Neural crest cell (in vitro differentiated cells): Measurements from ENCODE around the gene ARFRP1. TPM values are rescaled to one million over a fixed set of nuclear protein-coding genes. Genes with fewer than 3 reads are reported as not detected.

ENCODE experiments used
- DNase-seq: peaks from one replicate; pipeline ENCODE4 v3.0.0; 2021; ENCODE audit warnings: low read depth, mixed read lengths, low spot score
- H3K27ac Mint-ChIP-seq: one replicate; pipeline ENCODE4 v1.8.0; 2021; ENCODE audit warnings: mild to moderate bottlenecking, mixed read lengths; ENCODE audit not compliant: unreplicated experiment
- H3K27me3 Mint-ChIP-seq: 2 replicates; pipeline ENCODE4 v1.8.0; 2021; ENCODE audit warnings: low read depth, mild to moderate bottlenecking, mixed read lengths
- H3K36me3 Mint-ChIP-seq: 2 replicates; pipeline ENCODE4 v1.8.0; 2021; ENCODE audit warnings: low read depth, mild to moderate bottlenecking, mixed read lengths
- H3K4me1 Mint-ChIP-seq: 2 replicates; pipeline ENCODE4 v1.8.0; 2021; ENCODE audit warnings: mixed read lengths
- H3K4me3 Mint-ChIP-seq: one replicate; pipeline ENCODE4 v1.8.0; 2021; ENCODE audit warnings: mild to moderate bottlenecking, mixed read lengths
- H3K9me3 Mint-ChIP-seq: 2 replicates; pipeline ENCODE4 v1.8.0; 2021; ENCODE audit warnings: mixed read lengths
- total RNA-seq: library from RNA; stranded (reverse); gene quantifications from 2 replicates; pipeline ENCODE4 v1.2.1, GENCODE V29; 2021
- TF ChIP-seq, protein P1 (sequence below): fragments of 200-600 bp; sonication (generic); conservative IDR thresholded peaks from 2 replicates; pipeline ENCODE4 v1.5.0; 2021; ENCODE audit warnings: antibody characterized with exemption, mild to moderate bottlenecking

ARFRP1 gene
- total RNA-seq, 1 donor from 2014 or later = 42.1 TPM

- TF ChIP-seq, protein P1, sequence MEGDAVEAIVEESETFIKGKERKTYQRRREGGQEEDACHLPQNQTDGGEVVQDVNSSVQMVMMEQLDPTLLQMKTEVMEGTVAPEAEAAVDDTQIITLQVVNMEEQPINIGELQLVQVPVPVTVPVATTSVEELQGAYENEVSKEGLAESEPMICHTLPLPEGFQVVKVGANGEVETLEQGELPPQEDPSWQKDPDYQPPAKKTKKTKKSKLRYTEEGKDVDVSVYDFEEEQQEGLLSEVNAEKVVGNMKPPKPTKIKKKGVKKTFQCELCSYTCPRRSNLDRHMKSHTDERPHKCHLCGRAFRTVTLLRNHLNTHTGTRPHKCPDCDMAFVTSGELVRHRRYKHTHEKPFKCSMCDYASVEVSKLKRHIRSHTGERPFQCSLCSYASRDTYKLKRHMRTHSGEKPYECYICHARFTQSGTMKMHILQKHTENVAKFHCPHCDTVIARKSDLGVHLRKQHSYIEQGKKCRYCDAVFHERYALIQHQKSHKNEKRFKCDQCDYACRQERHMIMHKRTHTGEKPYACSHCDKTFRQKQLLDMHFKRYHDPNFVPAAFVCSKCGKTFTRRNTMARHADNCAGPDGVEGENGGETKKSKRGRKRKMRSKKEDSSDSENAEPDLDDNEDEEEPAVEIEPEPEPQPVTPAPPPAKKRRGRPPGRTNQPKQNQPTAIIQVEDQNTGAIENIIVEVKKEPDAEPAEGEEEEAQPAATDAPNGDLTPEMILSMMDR = no peak
- Mint-ChIP-seq H3K4me3 (no peak overlapping the region), H3K9me3 (no peaks in the 10 kb centered on the region), H3K27me3 (peaks cover 7% of the 10 kb centered on the region), H3K4me1 (no peaks in the 10 kb centered on the region), H3K36me3 (peaks cover under 1% of the 10 kb centered on the region), H3K27ac (no peak overlapping the region)
- no peak for DNase-seq
These were observed 8.9 kb downstream of the ARFRP1 start for GRCh38 chr20:63698739-63699465.

DNA sequence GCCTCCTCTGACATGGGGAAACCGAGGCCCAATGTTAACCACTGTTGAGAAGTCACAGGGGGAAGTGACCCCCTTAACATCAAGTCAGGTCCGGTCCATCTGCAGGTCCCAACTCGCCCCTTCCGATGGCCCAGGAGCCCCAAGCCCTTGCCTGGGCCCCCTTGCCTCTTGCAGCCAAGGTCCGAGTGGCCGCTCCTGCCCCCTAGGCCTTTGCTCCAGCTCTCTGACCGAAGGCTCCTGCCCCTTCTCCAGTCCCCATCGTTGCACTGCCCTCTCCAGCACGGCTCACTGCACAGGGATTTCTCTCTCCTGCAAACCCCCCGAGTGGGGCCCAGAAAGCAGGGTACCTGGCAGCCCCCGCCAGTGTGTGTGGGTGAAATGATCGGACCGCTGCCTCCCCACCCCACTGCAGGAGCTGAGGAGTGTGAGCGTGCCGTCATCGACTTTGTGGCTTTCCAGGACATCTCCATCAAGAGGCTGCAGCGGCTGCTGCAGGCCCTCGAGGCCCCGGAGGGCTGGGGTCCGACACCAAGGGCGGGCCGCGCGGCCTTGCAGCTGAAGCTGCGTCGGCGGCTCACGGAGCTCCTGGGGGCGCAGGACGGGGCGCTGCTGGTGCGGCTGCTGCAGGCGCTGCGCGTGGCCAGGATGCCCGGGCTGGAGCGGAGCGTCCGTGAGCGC is 9.8 kb downstream of the ARFRP1 start:
- Mint-ChIP-seq H3K36me3 (peaks cover 3% of the 10 kb centered on the region), H3K27me3 (peaks cover 10% of the 10 kb centered on the region), H3K4me1 (no peaks in the 10 kb centered on the region), H3K9me3 (no peaks in the 10 kb centered on the region), H3K4me3 (peak overlapping the region; percentile 79), H3K27ac (no peak overlapping the region)
- TF ChIP-seq, protein P1 = no peak
- DNase-seq = no peak

- peaks cover 5% of the 10 kb centered on the region for H3K36me3 Mint-ChIP-seq
These were observed 10.4 kb downstream of the ARFRP1 start for GRCh38 chr20:63697357-63697867.

GRCh38 chr20:63696628-63697356 is 11.0 kb downstream of the ARFRP1 start, which contains the start of gene TNFRSF6B:
TNFRSF6B (plus strand) TSS chr20:63696652; CDS start chr20:63696768, 116 bp downstream.
- Mint-ChIP-seq H3K4me1 (no peaks in the 10 kb centered on the region), H3K27ac (no peak within 1 kb of the TSS), H3K27me3 (peaks cover 13% of the 10 kb centered on the region), H3K4me3 (peak within 1 kb of the TSS; percentile 31), H3K36me3 (peaks cover 5% of the 10 kb centered on the region), H3K9me3 (no peaks in the 10 kb centered on the region)
- TF ChIP-seq, protein P1 = no peak
- DNase-seq = no peak

More at GRCh38 chr20:63697357-63697867, 10.4 kb downstream of the ARFRP1 start:
- H3K4me3 Mint-ChIP-seq = no peak overlapping the region
- H3K4me1 Mint-ChIP-seq = no peaks in the 10 kb centered on the region
- no peaks in the 10 kb centered on the region for H3K9me3 Mint-ChIP-seq
- TF ChIP-seq, protein P1 = no peak
- no peak overlapping the region for H3K27ac Mint-ChIP-seq
- no peak for DNase-seq
- peaks cover 12% of the 10 kb centered on the region for H3K27me3 Mint-ChIP-seq

DNA sequence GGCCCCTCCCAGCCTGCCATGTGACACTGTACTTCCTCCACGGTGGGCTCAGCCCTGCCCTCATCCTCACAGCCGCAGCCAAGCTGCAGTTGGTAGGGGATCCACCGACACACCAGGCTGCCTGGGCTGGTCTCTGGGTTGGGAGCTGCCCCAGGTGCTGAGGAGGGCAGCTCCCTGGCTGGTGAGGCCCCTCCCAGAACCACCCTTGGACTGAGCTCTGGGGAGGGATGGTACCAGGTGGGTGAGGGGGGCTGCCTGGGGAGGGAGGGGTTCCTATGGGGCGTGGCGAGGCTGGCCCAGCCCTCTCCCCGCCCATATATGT is 11.5 kb downstream of the ARFRP1 start:
- Mint-ChIP-seq H3K4me1 (no peaks in the 10 kb centered on the region), H3K27ac (no peak overlapping the region), H3K27me3 (peaks cover 13% of the 10 kb centered on the region), H3K36me3 (peaks cover 5% of the 10 kb centered on the region), H3K4me3 (peak overlapping the region; percentile 31), H3K9me3 (no peaks in the 10 kb centered on the region)
- no peak for DNase-seq
- TF ChIP-seq, protein P1 = no peak
